Measurements from ENCODE around the gene APLF.

GRCh38 chr2:68423966-68424650 is 43.3 kb upstream of the APLF start:
- TF ChIP-seq, protein P1, sequence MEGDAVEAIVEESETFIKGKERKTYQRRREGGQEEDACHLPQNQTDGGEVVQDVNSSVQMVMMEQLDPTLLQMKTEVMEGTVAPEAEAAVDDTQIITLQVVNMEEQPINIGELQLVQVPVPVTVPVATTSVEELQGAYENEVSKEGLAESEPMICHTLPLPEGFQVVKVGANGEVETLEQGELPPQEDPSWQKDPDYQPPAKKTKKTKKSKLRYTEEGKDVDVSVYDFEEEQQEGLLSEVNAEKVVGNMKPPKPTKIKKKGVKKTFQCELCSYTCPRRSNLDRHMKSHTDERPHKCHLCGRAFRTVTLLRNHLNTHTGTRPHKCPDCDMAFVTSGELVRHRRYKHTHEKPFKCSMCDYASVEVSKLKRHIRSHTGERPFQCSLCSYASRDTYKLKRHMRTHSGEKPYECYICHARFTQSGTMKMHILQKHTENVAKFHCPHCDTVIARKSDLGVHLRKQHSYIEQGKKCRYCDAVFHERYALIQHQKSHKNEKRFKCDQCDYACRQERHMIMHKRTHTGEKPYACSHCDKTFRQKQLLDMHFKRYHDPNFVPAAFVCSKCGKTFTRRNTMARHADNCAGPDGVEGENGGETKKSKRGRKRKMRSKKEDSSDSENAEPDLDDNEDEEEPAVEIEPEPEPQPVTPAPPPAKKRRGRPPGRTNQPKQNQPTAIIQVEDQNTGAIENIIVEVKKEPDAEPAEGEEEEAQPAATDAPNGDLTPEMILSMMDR (IDR thresholded peaks at IDR 0.05) = no peak
- TF ChIP-seq EP300 (IDR thresholded peaks at IDR 0.05) (no peak), POLR2A (IDR thresholded peaks at IDR 0.05) (no peak)

Measured in tibial nerve (tissue), 4 donors.